ENCODE data around the gene ENO2.

DNA sequence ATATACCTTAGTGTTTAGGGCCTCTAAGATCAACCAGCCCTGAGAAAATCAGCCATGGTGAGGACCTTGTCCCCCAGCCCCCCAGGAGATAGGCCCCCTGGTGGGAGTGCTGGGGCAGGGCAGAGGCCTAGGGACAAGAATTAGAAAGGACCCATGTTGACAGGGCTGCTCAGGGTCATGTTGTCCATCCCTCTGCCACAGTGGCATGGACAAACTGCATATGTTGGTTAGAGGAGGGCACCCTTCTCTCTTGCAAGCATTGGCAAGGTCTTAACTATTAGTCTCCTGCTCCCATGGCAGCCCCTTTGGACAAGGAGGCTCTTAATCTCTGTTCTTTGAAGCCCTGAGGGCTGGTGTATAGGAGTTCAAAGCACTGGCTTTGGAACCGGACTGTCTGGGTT, 36.0 kb downstream of the ENO2 start:
- TF ChIP-seq, protein P1, sequence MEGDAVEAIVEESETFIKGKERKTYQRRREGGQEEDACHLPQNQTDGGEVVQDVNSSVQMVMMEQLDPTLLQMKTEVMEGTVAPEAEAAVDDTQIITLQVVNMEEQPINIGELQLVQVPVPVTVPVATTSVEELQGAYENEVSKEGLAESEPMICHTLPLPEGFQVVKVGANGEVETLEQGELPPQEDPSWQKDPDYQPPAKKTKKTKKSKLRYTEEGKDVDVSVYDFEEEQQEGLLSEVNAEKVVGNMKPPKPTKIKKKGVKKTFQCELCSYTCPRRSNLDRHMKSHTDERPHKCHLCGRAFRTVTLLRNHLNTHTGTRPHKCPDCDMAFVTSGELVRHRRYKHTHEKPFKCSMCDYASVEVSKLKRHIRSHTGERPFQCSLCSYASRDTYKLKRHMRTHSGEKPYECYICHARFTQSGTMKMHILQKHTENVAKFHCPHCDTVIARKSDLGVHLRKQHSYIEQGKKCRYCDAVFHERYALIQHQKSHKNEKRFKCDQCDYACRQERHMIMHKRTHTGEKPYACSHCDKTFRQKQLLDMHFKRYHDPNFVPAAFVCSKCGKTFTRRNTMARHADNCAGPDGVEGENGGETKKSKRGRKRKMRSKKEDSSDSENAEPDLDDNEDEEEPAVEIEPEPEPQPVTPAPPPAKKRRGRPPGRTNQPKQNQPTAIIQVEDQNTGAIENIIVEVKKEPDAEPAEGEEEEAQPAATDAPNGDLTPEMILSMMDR (IDR thresholded peaks at IDR 0.05; ENCODE audit: insufficient read depth, low read length) = no peak
- TF ChIP-seq POLR2AphosphoS5 (IDR thresholded peaks at IDR 0.05; ENCODE audit: low read depth) (no peak), GABPA (IDR thresholded peaks at IDR 0.05; ENCODE audit: low read depth) (no peak)
- TF ChIP-seq, protein P2, sequence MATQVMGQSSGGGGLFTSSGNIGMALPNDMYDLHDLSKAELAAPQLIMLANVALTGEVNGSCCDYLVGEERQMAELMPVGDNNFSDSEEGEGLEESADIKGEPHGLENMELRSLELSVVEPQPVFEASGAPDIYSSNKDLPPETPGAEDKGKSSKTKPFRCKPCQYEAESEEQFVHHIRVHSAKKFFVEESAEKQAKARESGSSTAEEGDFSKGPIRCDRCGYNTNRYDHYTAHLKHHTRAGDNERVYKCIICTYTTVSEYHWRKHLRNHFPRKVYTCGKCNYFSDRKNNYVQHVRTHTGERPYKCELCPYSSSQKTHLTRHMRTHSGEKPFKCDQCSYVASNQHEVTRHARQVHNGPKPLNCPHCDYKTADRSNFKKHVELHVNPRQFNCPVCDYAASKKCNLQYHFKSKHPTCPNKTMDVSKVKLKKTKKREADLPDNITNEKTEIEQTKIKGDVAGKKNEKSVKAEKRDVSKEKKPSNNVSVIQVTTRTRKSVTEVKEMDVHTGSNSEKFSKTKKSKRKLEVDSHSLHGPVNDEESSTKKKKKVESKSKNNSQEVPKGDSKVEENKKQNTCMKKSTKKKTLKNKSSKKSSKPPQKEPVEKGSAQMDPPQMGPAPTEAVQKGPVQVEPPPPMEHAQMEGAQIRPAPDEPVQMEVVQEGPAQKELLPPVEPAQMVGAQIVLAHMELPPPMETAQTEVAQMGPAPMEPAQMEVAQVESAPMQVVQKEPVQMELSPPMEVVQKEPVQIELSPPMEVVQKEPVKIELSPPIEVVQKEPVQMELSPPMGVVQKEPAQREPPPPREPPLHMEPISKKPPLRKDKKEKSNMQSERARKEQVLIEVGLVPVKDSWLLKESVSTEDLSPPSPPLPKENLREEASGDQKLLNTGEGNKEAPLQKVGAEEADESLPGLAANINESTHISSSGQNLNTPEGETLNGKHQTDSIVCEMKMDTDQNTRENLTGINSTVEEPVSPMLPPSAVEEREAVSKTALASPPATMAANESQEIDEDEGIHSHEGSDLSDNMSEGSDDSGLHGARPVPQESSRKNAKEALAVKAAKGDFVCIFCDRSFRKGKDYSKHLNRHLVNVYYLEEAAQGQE (IDR thresholded peaks at IDR 0.05; ENCODE audit: insufficient replicate concordance, low read depth) = no peak
